Medulla oblongata (tissue), 1 donor: ENCODE data around the gene G6PC3.
A peak's percentile ranks its signal among the peaks of the same experiment; 100 is the strongest.

Experiments used
- DNase-seq: peaks from one replicate; pipeline ENCODE4 v3.0.0-alpha.2; 2015; ENCODE audit errors: extremely low spot score

The G6PC3 gene

GRCh38 chr17:44061446-44061845 is 9.1 kb upstream of the G6PC3 start:
- DNase-seq, result no peak

- no peak for DNase-seq
Observed at GRCh38 chr17:44062871-44063270, 7.7 kb upstream of the G6PC3 start.

- DNase-seq, result no peak
Observed at GRCh38 chr17:44063704-44064639, 6.6 kb upstream of the G6PC3 start.

GRCh38 chr17:44065668-44066203 is 4.8 kb upstream of the G6PC3 start:
- no peak for DNase-seq

- DNase-seq, result peak; percentile 90
Observed at GRCh38 chr17:44066204-44066930, 4.2 kb upstream of the G6PC3 start, which contains the start of gene LSM12. LSM12 (minus strand) TSS chr17:44066671; CDS start chr17:44066587, 84 bp downstream.

- no peak for DNase-seq
Observed at GRCh38 chr17:44067545-44067940, 3.0 kb upstream of the G6PC3 start.

GRCh38 chr17:44069974-44070454 is 521 bp upstream of the G6PC3 start:
- DNase-seq, result peak; percentile 39

GRCh38 chr17:44071198-44071520 is 624 bp downstream of the G6PC3 start:
- DNase-seq, result no peak

- DNase-seq, result no peak
Observed at GRCh38 chr17:44071772-44072171, 1.2 kb downstream of the G6PC3 start.

- DNase-seq, result no peak
Observed at GRCh38 chr17:44074231-44074910, 3.8 kb downstream of the G6PC3 start.

GRCh38 chr17:44074911-44075285 is 4.4 kb downstream of the G6PC3 start:
- no peak for DNase-seq

- DNase-seq, result no peak
Observed at GRCh38 chr17:44075598-44076293, 5.2 kb downstream of the G6PC3 start.

GRCh38 chr17:44076716-44077594 is 6.4 kb downstream of the G6PC3 start:
- no peak for DNase-seq

- DNase-seq, result peak; percentile 47
Observed at GRCh38 chr17:44077595-44077909, 7.0 kb downstream of the G6PC3 start.

GRCh38 chr17:44078412-44078811 is 7.9 kb downstream of the G6PC3 start:
- no peak for DNase-seq

- DNase-seq, result no peak
Observed at GRCh38 chr17:44079877-44080821, 9.6 kb downstream of the G6PC3 start.

GRCh38 chr17:44081681-44082080 is 11.1 kb downstream of the G6PC3 start:
- DNase-seq, result no peak

GRCh38 chr17:44082256-44082927 is 11.9 kb downstream of the G6PC3 start:
- no peak for DNase-seq
